HG03565 (cell line): Measurements from ENCODE around the gene TMPRSS13.

Experiments used
- ATAC-seq: cut with Tn5 transposase; IDR thresholded peaks from one replicate; pipeline ENCODE4 v1.9.1; 2021; ENCODE audit warnings: mild to moderate bottlenecking, moderate library complexity; ENCODE audit not compliant: unreplicated experiment

TMPRSS13 gene

GRCh38 chr11:117857734-117858414 is 71.3 kb downstream of the TMPRSS13 start:
- no peak for ATAC-seq

GRCh38 chr11:117855912-117856651 is 73.1 kb downstream of the TMPRSS13 start:
- ATAC-seq = no peak

GRCh38 chr11:117855186-117855845 is 73.9 kb downstream of the TMPRSS13 start:
- no peak for ATAC-seq

GRCh38 chr11:117852309-117852708 is 76.9 kb downstream of the TMPRSS13 start:
- no peak for ATAC-seq

- no peak for ATAC-seq
Observed at GRCh38 chr11:117851852-117852251, 77.3 kb downstream of the TMPRSS13 start.

- no peak for ATAC-seq
Observed at GRCh38 chr11:117851106-117851505, 78.1 kb downstream of the TMPRSS13 start.
